Hematopoietic multipotent progenitor cell treated with erythropoietin and hydrocortisone succinate and interleukin-3 and kit ligand, for 4 days (in vitro differentiated cells): ENCODE data around the gene GPR155.
A peak's percentile ranks its signal among the peaks of the same experiment; 100 is the strongest.
"Not testable (repeated sequence)": the region's sequence is repeated elsewhere in the genome, so short reads cannot be mapped to it uniquely, and the experiment has no call there.

Source experiments
- DNase-seq: peaks from one replicate; pipeline ENCODE4 v3.0.0-alpha.2; 2015

GPR155 gene

DNA sequence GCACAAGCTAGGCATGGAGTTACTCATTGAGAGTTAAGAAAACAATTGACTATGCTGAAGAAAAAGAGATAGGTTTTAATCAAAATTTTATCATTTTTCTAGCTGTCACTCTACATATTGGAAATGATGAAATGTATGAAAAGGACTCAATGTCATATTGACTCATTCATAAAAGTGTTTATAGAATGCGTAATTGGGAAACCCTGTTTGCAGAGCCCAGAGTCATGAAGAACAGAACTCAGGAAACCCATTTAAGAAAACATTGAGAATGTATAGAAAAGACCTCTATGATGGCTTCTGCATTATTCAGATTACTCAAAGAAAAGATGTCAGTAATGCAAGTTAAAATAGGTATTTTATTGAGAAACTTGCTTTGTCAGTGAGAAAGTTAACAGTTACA is 54.9 kb downstream of the GPR155 start:
- no peak for DNase-seq

- no peak for DNase-seq
Observed at GRCh38 chr2:174430066-174430465, 56.8 kb downstream of the GPR155 start.

- no peak for DNase-seq
Observed at GRCh38 chr2:174428214-174428613, 58.6 kb downstream of the GPR155 start.

- no peak for DNase-seq
Observed at GRCh38 chr2:174412256-174412655, 74.6 kb downstream of the GPR155 start.

DNA sequence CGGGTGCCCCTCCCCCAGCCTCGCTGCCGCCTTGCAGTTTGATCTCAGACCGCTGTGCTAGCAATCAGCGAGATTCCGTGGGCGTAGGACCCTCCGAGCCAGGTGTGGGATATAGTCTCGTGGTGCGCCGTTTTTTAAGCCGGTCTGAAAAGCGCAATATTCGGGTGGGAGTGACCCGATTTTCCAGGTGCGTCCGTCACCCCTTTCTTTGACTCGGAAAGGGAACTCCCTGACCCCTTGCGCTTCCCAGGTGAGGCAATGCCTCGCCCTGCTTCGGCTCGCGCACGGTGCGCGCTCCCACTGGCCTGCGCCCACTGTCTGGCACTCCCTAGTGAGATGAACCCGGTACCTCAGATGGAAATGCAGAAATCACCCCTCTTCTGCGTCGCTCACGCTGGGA is 76.8 kb downstream of the GPR155 start:
- not testable (repeated sequence) for DNase-seq

DNA sequence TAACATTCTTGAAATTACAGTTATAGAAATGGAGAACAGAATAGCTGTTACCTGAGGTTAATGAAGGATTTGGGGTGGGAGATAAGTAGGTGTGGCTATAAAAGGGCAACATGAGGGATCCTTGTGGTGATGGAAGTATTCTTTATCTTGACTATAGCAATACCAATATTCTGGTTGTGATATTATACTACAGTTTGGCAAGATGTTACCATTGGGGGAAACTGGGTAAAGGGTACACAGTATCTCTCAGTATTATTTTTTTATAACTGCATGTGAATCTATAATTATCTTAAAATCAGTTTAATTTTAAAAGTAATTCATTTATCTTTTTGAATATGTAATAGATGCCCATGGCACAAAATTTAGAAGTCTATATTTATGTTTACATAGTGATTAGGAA is 83.2 kb downstream of the GPR155 start:
- DNase-seq = no peak

- DNase-seq = no peak
Observed at GRCh38 chr2:174400853-174401252, 86.0 kb downstream of the GPR155 start.

DNA sequence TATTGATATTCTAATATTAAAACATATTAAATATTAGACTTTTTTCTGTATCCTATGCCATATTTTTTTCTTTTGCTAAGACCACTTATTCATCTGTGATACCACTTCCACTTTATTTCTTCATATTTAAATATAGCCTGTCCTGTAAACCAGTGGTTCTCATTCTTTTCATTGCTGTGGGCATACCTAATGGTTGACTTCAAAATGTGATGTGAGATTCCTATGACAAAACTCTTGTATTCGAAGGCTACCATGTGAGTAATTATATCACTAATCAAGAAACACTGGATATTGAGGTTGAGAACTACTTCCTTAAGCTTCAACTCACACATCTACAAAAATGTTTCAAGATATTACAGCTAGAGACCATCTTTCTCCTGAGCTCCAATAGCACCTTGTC is 87.7 kb downstream of the GPR155 start:
- DNase-seq = no peak

DNA sequence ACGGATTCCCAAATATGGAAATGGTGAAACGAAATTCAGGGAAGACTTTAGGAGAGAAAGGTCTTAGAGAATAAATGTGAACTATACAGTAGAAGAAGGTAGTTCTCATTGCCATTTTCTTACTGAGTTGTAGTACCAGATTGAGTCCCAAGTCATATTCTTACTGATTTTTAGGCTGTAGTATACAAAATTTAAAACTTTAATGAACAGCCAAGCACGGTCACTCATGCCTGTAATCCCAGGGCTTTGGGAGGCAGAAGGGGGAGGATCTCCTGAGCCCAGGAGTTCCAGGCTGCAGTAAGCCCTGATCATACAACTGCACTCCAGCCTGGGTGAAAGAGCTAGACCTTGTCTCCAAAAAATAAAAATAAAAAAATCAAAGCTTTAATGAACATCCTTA is 89.1 kb downstream of the GPR155 start:
- DNase-seq = no peak

DNA sequence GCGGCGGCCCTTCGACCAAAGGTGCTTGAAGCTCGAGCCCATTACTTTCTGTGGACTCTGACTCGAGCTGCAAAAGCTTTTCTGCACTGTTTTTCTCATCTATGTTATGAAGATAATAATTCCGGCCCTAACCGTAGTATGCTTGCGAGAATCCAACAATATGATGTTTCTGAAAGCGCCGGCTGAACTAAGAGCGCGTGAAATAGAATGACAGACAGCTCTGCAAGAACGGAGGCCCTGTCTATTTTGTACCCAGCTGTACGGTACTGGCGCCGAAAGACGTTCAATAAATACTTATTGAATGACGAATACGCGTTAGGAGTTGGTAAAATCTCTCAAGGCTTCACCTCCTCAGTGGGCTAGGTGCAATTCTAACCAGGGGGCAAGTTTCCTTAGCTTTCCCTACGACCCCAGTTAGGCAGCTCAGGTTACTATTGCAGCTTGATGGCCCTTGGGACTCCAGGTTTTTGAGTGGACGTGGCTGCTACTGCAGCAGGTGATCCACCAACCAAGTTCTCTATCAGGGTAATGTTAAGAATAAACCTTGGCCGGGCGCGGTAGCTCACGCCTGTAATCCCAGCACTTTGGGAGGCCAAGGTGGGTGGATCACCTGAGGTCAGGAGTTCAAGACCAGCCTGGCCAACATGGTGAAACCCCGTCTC is 90.7 kb downstream of the GPR155 start:
- peak; percentile 46 for DNase-seq

DNA sequence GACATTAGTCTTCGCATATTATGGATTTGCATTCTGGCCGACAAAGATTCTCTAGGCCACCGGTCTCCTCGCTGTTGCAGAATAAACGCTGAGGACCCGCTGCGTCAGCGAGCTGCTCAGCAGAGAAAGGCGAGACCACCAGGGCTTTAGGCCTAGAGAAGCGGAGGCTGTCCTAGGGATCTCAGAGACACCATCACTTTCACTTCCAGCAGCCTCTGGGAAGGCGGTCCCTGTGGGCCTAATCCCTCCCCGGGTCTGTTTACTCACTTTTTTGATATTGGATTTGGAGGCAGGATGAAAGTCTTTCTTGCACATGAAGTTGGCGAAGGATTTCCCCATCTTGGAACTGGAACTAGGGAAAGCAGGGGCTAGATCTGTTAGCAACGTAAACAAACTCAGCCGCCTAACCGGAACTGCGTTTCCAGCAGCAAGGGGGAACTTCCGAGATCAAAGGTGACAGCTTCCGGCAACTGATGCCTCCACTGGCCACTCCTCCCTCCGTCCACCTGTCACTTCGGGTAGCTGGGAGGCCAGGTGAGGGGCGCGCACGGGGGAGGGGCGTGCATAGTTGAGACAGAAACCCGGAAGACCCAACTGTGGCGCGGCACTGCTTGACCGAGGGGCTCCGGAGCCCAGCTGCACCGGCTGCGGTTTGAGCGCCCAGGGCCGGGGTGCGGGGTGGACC is 91.4 kb downstream of the GPR155 start, which contains the start of gene SCRN3:
SCRN3 (plus strand) TSS at position 447 of the 685 bp plus-strand sequence. CDS start 2,554 bp downstream, outside the sequence.
- peak; percentile 89 for DNase-seq

GRCh38 chr2:174392706-174393105 is 94.1 kb downstream of the GPR155 start:
- no peak for DNase-seq

- not testable (repeated sequence) for DNase-seq
Observed at GRCh38 chr2:174390303-174390702, 96.5 kb downstream of the GPR155 start.

GRCh38 chr2:174389542-174389941 is 97.3 kb downstream of the GPR155 start:
- no peak for DNase-seq

- DNase-seq = not testable (repeated sequence)
Observed at GRCh38 chr2:174388706-174389105, 98.1 kb downstream of the GPR155 start.

DNA sequence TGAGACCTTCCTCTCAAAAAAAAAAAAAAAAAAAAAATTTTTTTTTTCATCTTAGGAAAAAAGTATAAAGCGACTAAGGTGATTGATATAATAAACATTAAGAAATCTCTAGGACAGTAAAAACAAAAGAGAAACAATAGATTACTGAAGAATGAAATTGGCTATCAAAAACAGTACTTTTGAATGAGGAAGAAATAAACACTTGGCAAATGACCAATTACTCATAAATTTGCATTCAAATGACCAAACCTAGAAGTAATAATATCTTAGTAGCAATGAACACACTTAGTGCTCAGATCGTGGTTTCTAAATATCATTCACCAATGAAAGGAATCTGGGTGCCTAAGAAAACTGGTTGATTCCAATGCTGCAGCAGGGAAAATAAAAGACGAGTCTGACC is 101.6 kb downstream of the GPR155 start:
- DNase-seq = no peak

- peak; percentile 28 for DNase-seq
Observed at GRCh38 chr2:174383796-174384195, 103.0 kb downstream of the GPR155 start.
